Caco-2 (cell line): Measurements from ENCODE around the gene RPS6KA5. TPM values are rescaled to one million over a fixed set of nuclear protein-coding genes. Genes with fewer than 3 reads are reported as not detected.

Experiments
- BruUV-seq: library from RNA; stranded (reverse); fragments of 400-500 nt; replicated peaks from 2 replicates; lab custom pipeline; 2021; lab: Mats Ljungman, UMichigan
- CTCF ChIA-PET: fragments of 300-600 bp; sonication (Branson Sonifier 250); formaldehyde crosslinking; loops from one replicate; lab custom pipeline; 2022; ENCODE audit warnings: antibody characterized with exemption; lab: Charles Lee
- POLR2A ChIA-PET: fragments of 300-600 bp; sonication (Branson Sonifier 250); formaldehyde crosslinking; loops from one replicate; lab custom pipeline; 2022; ENCODE audit warnings: antibody characterized with exemption; lab: Charles Lee
- DNase-seq, 2 experiments: peaks; one replicate each; pipeline versions ENCODE4 v3.0.0 to v3.0.0-alpha.2; 2020 to 2022
- H3K27me3 ChIP-seq: replicated peaks from 2 replicates; pipeline ENCODE4 v1.6.0; 2011; ENCODE audit warnings: low read length; ENCODE audit not compliant: control insufficient read depth, insufficient read depth
- H3K36me3 ChIP-seq: 2 replicates; pipeline ENCODE4 v1.5.1; 2011; ENCODE audit warnings: low read length; ENCODE audit not compliant: control insufficient read depth, insufficient read depth
- H3K4me1 ChIP-seq: fragments of 250-450 bp; sonication (Bioruptor Pico); 2 replicates; pipeline ENCODE4 v1.5.1; 2020; ENCODE audit warnings: mild to moderate bottlenecking
- H3K4me3 ChIP-seq: 2 replicates; pipeline ENCODE4 v1.5.1; 2011; ENCODE audit warnings: low read depth, mild to moderate bottlenecking, control low read depth, low read length
- H3K9me3 ChIP-seq: fragments of 250-450 bp; sonication (Bioruptor Pico); 2 replicates; pipeline ENCODE4 v1.5.1; 2020; ENCODE audit warnings: mild to moderate bottlenecking, moderate library complexity
- H3K27ac Mint-ChIP-seq: one replicate; pipeline ENCODE4 v1.8.0; 2022; ENCODE audit warnings: mixed read lengths; ENCODE audit not compliant: unreplicated experiment
- H3K27me3 Mint-ChIP-seq: one replicate; pipeline ENCODE4 v1.8.0; 2022; ENCODE audit warnings: mixed read lengths; ENCODE audit not compliant: insufficient read depth, unreplicated experiment
- H3K36me3 Mint-ChIP-seq: one replicate; pipeline ENCODE4 v1.8.0; 2022; ENCODE audit warnings: mild to moderate bottlenecking, mixed read lengths; ENCODE audit not compliant: insufficient read depth, unreplicated experiment
- H3K4me1 Mint-ChIP-seq: one replicate; pipeline ENCODE4 v1.8.0; 2022; ENCODE audit warnings: low read depth, mixed read lengths; ENCODE audit not compliant: unreplicated experiment
- H3K4me3 Mint-ChIP-seq: one replicate; pipeline ENCODE4 v1.8.0; 2022; ENCODE audit warnings: mild to moderate bottlenecking, moderate library complexity, mixed read lengths; ENCODE audit not compliant: unreplicated experiment
- H3K9me3 Mint-ChIP-seq: one replicate; pipeline ENCODE4 v1.8.0; 2022; ENCODE audit warnings: mixed read lengths; ENCODE audit not compliant: unreplicated experiment
- CTCF ChIP-seq, 2 experiments: fragments of 200-600 bp in 1 of 2; IDR thresholded peaks; 1 replicate in 1 of 2; 2 replicates in 1 of 2; pipeline versions ENCODE4 v1.5.1 to v1.8.0; 2011 to 2022; ENCODE audit warnings: antibody characterized with exemption in 1 of 2, control low read depth in 1 of 2, inconsistent platforms in 1 of 2, low read depth in 1 of 2, low read length in 1 of 2, mild to moderate bottlenecking in 1 of 2, moderate library complexity in 1 of 2; ENCODE audit not compliant: insufficient read depth in 1 of 2, severe bottlenecking in 1 of 2, unreplicated experiment in 1 of 2
- intact Hi-C: fragments of 100-400 bp; cut with micrococcal nuclease; formaldehyde crosslinking; loops from one replicate; pipeline ENCODE4 v1.10.0; 2022; ENCODE audit not compliant: unreplicated experiment
- total RNA-seq: library from RNA; stranded (reverse); gene quantifications from 2 replicates; pipeline ENCODE4 v1.2.3, GENCODE V29; 2022

RPS6KA5 gene
- total RNA-seq, 1 experiment from 2014 or later: 5.7 TPM

- BruUV-seq: no TSS peak
- ChIA-PET CTCF (no interaction called here), POLR2A (no interaction called here)
- Histone ChIP-seq H3K9me3 (no peaks in the 10 kb centered on the region), H3K27me3 (no peaks in the 10 kb centered on the region), H3K36me3 (no peaks in the 10 kb centered on the region), H3K4me3 (no peak overlapping the region; the same call in 1 of the 2 replicates), H3K4me1 (peaks cover 11% of the 10 kb centered on the region; the same call in 1 of the 2 replicates)
- H3K4me3 Mint-ChIP-seq: peak overlapping the region; percentile 71
- DNase-seq: no peak
- intact Hi-C loops: no loop called here
- H3K27me3 Mint-ChIP-seq: no peaks in the 10 kb centered on the region
- H3K4me1 Mint-ChIP-seq: peaks cover 15% of the 10 kb centered on the region
- H3K9me3 Mint-ChIP-seq: no peaks in the 10 kb centered on the region
- no peaks in the 10 kb centered on the region for H3K36me3 Mint-ChIP-seq
- H3K27ac Mint-ChIP-seq: peak overlapping the region; percentile 49
- no peak for TF ChIP-seq CTCF (IDR thresholded peaks at IDR 0.05; ENCODE audit: insufficient read depth in 1 of 2, low read depth in 1 of 2, low read length in 1 of 2, severe bottlenecking in 1 of 2, unreplicated experiment in 1 of 2)
These were observed 245.5 kb downstream of the RPS6KA5 start for GRCh38 chr14:90814806-90815571.

- H3K27me3 ChIP-seq: no peaks in the 10 kb centered on the region
- Mint-ChIP-seq H3K9me3 (no peaks in the 10 kb centered on the region), H3K4me1 (peaks cover 13% of the 10 kb centered on the region), H3K4me3 (no peak overlapping the region), H3K36me3 (no peaks in the 10 kb centered on the region), H3K27me3 (no peaks in the 10 kb centered on the region), H3K27ac (no peak overlapping the region)
- intact Hi-C loops: no loop called here
- ChIA-PET CTCF (no interaction called here), POLR2A (no interaction called here)
- peaks cover 6% of the 10 kb centered on the region; the same call in 1 of the 2 replicates for H3K4me1 ChIP-seq
- H3K9me3 ChIP-seq: no peaks in the 10 kb centered on the region
- DNase-seq: no peak
- TF ChIP-seq CTCF (IDR thresholded peaks at IDR 0.05; ENCODE audit: insufficient read depth in 1 of 2, low read depth in 1 of 2, low read length in 1 of 2, severe bottlenecking in 1 of 2, unreplicated experiment in 1 of 2): no peak
- BruUV-seq: TSS peak; percentile 29
- no peaks in the 10 kb centered on the region for H3K36me3 ChIP-seq
- H3K4me3 ChIP-seq: no peak overlapping the region
These were observed 247.0 kb downstream of the RPS6KA5 start for GRCh38 chr14:90813442-90813841.

GRCh38 chr14:90812109-90812508, 248.3 kb downstream of the RPS6KA5 start:
- no peak for DNase-seq
- H3K27me3 ChIP-seq: no peaks in the 10 kb centered on the region
- no peaks in the 10 kb centered on the region for H3K36me3 Mint-ChIP-seq
- H3K4me1 Mint-ChIP-seq: peaks cover 13% of the 10 kb centered on the region
- no peaks in the 10 kb centered on the region for H3K27me3 Mint-ChIP-seq
- intact Hi-C loops: no loop called here
- no peaks in the 10 kb centered on the region for H3K36me3 ChIP-seq
- POLR2A ChIA-PET: no interaction called here
- peaks cover 6% of the 10 kb centered on the region; the same call in 1 of the 2 replicates for H3K4me1 ChIP-seq
- no peaks in the 10 kb centered on the region for H3K9me3 ChIP-seq
- CTCF ChIA-PET: no interaction called here
- H3K4me3 Mint-ChIP-seq: no peak overlapping the region
- H3K4me3 ChIP-seq: no peak overlapping the region
- no peaks in the 10 kb centered on the region for H3K9me3 Mint-ChIP-seq
- no peak for TF ChIP-seq CTCF (IDR thresholded peaks at IDR 0.05; ENCODE audit: insufficient read depth in 1 of 2, low read depth in 1 of 2, low read length in 1 of 2, severe bottlenecking in 1 of 2, unreplicated experiment in 1 of 2)
- no peak overlapping the region for H3K27ac Mint-ChIP-seq
- no TSS peak for BruUV-seq
